Liver (tissue), 9 donors: ENCODE measurements around the gene TCF7L2. TPM values are rescaled to one million over a fixed set of nuclear protein-coding genes. Genes with fewer than 3 reads are reported as not detected.

Source experiments
- DNase-seq: peaks from one replicate; pipeline ENCODE4 v3.0.0-alpha.2; 2017; ENCODE audit warnings: low spot score
- H3K27ac ChIP-seq, 2 donors: one replicate each; pipeline ENCODE4 v1.7.0; 2013; ENCODE audit warnings: inconsistent platforms in 2 of 2, low read length in 2 of 2, control low read depth in 1 of 2, low read depth in 1 of 2, mild to moderate bottlenecking in 1 of 2
- H3K27me3 ChIP-seq, 4 donors: one replicate each; pipeline versions ENCODE4 v1.6.1 to v1.7.0; 2013; ENCODE audit warnings: low read length in 3 of 4, inconsistent platforms in 1 of 4, mild to moderate bottlenecking in 1 of 4, moderate library complexity in 1 of 4; ENCODE audit not compliant: control insufficient read depth in 4 of 4, insufficient read depth in 4 of 4
- H3K36me3 ChIP-seq, 4 donors: one replicate each; pipeline versions ENCODE4 v1.6.1 to v1.7.0; 2013; ENCODE audit warnings: low read length in 3 of 4, mild to moderate bottlenecking in 3 of 4, low read depth in 1 of 4, moderate library complexity in 1 of 4; ENCODE audit not compliant: control insufficient read depth in 4 of 4, insufficient read depth in 3 of 4
- H3K4me1 ChIP-seq, 4 donors: one replicate each; pipeline versions ENCODE4 v1.6.1 to v1.7.0; 2013; ENCODE audit warnings: low read length in 3 of 4, mild to moderate bottlenecking in 3 of 4, moderate library complexity in 1 of 4; ENCODE audit not compliant: control insufficient read depth in 4 of 4, insufficient read depth in 4 of 4
- H3K4me3 ChIP-seq, 3 donors: one replicate each; pipeline versions ENCODE4 v1.6.1 to v1.7.0; 2013; ENCODE audit warnings: low read length in 3 of 3, control low read depth in 1 of 3, low read depth in 1 of 3, mild to moderate bottlenecking in 1 of 3
- H3K9ac ChIP-seq, 2 donors: one replicate each; pipeline ENCODE4 v1.7.0; 2013; ENCODE audit warnings: low read length in 2 of 2, mild to moderate bottlenecking in 2 of 2, moderate library complexity in 2 of 2, control low read depth in 1 of 2, low read depth in 1 of 2
- H3K9me3 ChIP-seq, 4 donors: one replicate each; pipeline versions ENCODE4 v1.6.1 to v1.7.0; 2013; ENCODE audit warnings: low read length in 3 of 4; ENCODE audit not compliant: control insufficient read depth in 4 of 4
- EGR1 ChIP-seq, 2 donors: IDR thresholded peaks; 2 replicates each; pipeline ENCODE4 v1.6.1; 2016 to 2018; ENCODE audit warnings: antibody characterized with exemption in 2 of 2, low read depth in 2 of 2
- FOXA1 ChIP-seq: IDR thresholded peaks from 2 replicates; pipeline ENCODE4 v1.6.1; 2016; ENCODE audit warnings: antibody characterized with exemption
- GABPA ChIP-seq, 2 donors: IDR thresholded peaks in 1 of 2; conservative IDR thresholded peaks in 1 of 2; 2 replicates each; pipeline ENCODE4 v1.6.1; 2016; ENCODE audit warnings: antibody characterized with exemption in 2 of 2, mild to moderate bottlenecking in 1 of 2, moderate library complexity in 1 of 2
- HNF4A ChIP-seq, 2 donors: conservative IDR thresholded peaks; 2 replicates each; pipeline ENCODE4 v1.6.1; 2016; ENCODE audit warnings: antibody characterized with exemption in 2 of 2, mild to moderate bottlenecking in 2 of 2
- HNF4G ChIP-seq: IDR thresholded peaks from 2 replicates; pipeline ENCODE4 v1.6.1; 2016; ENCODE audit warnings: antibody characterized with exemption
- JUND ChIP-seq, 2 donors: IDR thresholded peaks; 2 replicates each; pipeline ENCODE4 v1.6.1; 2016; ENCODE audit warnings: antibody characterized with exemption in 2 of 2
- NR2F2 ChIP-seq: IDR thresholded peaks from 2 replicates; pipeline ENCODE4 v1.6.1; 2016; ENCODE audit warnings: antibody characterized with exemption
- RAD21 ChIP-seq, 2 donors: IDR thresholded peaks; 2 replicates each; pipeline ENCODE4 v1.6.1; 2016; ENCODE audit warnings: antibody characterized with exemption in 2 of 2, mild to moderate bottlenecking in 2 of 2
- RXRA ChIP-seq, 2 donors: IDR thresholded peaks; 2 replicates each; pipeline ENCODE4 v1.6.1; 2017 to 2018; ENCODE audit warnings: antibody characterized with exemption in 2 of 2, mild to moderate bottlenecking in 1 of 2
- TAF1 ChIP-seq: conservative IDR thresholded peaks from 2 replicates; pipeline ENCODE4 v1.6.1; 2016; ENCODE audit warnings: antibody characterized with exemption, mild to moderate bottlenecking
- YY1 ChIP-seq: IDR thresholded peaks from 2 replicates; pipeline ENCODE4 v1.6.1; 2016; ENCODE audit warnings: antibody characterized with exemption, mild to moderate bottlenecking
- WGBS: extraction: QIAGEN DNeasy Blood & Tissue Kit; methylation state at CpG from one replicate; pipeline ENCODE4 v1.1.7; 2013; 5-methylcytosine and 5-hydroxymethylcytosine counted together
- polyA plus RNA-seq, 2 donors: library from polyadenylated mRNA; stranded (reverse) in 1 of 2; unstranded in 1 of 2; fragments of 200-250 nt in 1 of 2; fragments of >200 nt in 1 of 2; fragmentation: Nextera tagmentation in 1 of 2; extraction: Ambion mirVana in 1 of 2; gene quantifications; one replicate each; pipeline versions ENCODE4 v1.2.1 to v1.2.3, GENCODE V29; 2013 to 2015
- total RNA-seq, 2 donors: library from RNA; depleted of rRNA; stranded (reverse); fragments of >200 nt; gene quantifications; one replicate each; pipeline ENCODE4 v1.2.3, GENCODE V29; 2014
- TF ChIP-seq, protein P1 (sequence below): IDR thresholded peaks from 2 replicates; pipeline ENCODE4 v1.6.1; 2016; ENCODE audit warnings: antibody characterized with exemption, mild to moderate bottlenecking
- TF ChIP-seq, protein P2 (sequence below): IDR thresholded peaks from 2 replicates; pipeline ENCODE4 v1.6.1; 2016; ENCODE audit warnings: antibody characterized with exemption
- TF ChIP-seq, protein P3 (sequence below): IDR thresholded peaks from 2 replicates; pipeline ENCODE4 v1.6.1; 2016; ENCODE audit warnings: antibody characterized with exemption
- TF ChIP-seq, protein P4 (sequence below): IDR thresholded peaks from 2 replicates; pipeline ENCODE4 v1.6.1; 2016; ENCODE audit warnings: antibody characterized with exemption
- TF ChIP-seq, protein P5 (sequence below): fragments of 150-350 bp; IDR thresholded peaks from 2 replicates; pipeline ENCODE4 v1.5.1; 2017; ENCODE audit warnings: improper control_type of control experiment, low read depth, low read length; ENCODE audit not compliant: missing input control
- donor health status: healthy.
- donor health status: healthy.
- donor health status: healthy.
- donor health status: healthy.
- donor health status: healthy.

Gene TCF7L2
- total and polyA plus RNA-seq, 4 donors: 4.9 to 18.0 (median 8.3) TPM

DNA sequence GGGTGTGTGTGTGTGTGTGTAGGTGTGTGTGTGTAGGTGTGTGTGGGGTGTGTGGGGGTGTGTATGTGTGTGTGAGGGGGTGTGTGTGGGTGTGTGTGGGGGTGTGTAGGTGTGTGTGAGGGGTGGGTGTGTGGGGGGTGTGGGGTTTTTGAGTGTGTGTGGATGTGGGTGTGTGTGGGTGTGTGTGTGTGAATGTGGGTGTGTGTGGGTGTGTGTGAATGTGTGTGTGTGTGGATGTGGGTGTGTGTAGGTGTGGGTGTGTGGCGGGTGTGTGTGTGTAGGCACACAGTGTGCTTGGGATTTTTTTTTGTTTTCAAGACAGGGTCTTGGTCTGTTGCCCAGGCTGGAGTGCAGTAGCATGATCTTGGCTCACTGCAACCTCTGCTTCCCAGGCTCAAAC is 36.8 kb upstream of the TCF7L2 start:
- DNase-seq: no peak
- no peak overlapping the region for H3K4me3 ChIP-seq
- H3K27ac ChIP-seq: no peak overlapping the region
- H3K9ac ChIP-seq: no peak overlapping the region
- H3K9me3 ChIP-seq: no peaks in the 10 kb centered on the region
- no peaks in the 10 kb centered on the region for H3K36me3 ChIP-seq
- peaks cover 5 to 14% (median 9%) of the 10 kb centered on the region in 4 donors for H3K4me1 ChIP-seq
- no peak for TF ChIP-seq EGR1 (IDR thresholded peaks at IDR 0.05; ENCODE audit: low read depth in 2 of 2)
- TF ChIP-seq, protein P1, sequence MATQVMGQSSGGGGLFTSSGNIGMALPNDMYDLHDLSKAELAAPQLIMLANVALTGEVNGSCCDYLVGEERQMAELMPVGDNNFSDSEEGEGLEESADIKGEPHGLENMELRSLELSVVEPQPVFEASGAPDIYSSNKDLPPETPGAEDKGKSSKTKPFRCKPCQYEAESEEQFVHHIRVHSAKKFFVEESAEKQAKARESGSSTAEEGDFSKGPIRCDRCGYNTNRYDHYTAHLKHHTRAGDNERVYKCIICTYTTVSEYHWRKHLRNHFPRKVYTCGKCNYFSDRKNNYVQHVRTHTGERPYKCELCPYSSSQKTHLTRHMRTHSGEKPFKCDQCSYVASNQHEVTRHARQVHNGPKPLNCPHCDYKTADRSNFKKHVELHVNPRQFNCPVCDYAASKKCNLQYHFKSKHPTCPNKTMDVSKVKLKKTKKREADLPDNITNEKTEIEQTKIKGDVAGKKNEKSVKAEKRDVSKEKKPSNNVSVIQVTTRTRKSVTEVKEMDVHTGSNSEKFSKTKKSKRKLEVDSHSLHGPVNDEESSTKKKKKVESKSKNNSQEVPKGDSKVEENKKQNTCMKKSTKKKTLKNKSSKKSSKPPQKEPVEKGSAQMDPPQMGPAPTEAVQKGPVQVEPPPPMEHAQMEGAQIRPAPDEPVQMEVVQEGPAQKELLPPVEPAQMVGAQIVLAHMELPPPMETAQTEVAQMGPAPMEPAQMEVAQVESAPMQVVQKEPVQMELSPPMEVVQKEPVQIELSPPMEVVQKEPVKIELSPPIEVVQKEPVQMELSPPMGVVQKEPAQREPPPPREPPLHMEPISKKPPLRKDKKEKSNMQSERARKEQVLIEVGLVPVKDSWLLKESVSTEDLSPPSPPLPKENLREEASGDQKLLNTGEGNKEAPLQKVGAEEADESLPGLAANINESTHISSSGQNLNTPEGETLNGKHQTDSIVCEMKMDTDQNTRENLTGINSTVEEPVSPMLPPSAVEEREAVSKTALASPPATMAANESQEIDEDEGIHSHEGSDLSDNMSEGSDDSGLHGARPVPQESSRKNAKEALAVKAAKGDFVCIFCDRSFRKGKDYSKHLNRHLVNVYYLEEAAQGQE: no peak
- TF ChIP-seq, protein P2, sequence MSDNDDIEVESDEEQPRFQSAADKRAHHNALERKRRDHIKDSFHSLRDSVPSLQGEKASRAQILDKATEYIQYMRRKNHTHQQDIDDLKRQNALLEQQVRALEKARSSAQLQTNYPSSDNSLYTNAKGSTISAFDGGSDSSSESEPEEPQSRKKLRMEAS: no peak
- TF ChIP-seq FOXA1: no peak
- no peak for TF ChIP-seq GABPA (IDR thresholded peaks at IDR 0.05 in 1 of 2, conservative IDR thresholded peaks at IDR 0.05 in 1 of 2)
- no peak for TF ChIP-seq TAF1
- TF ChIP-seq, protein P3, sequence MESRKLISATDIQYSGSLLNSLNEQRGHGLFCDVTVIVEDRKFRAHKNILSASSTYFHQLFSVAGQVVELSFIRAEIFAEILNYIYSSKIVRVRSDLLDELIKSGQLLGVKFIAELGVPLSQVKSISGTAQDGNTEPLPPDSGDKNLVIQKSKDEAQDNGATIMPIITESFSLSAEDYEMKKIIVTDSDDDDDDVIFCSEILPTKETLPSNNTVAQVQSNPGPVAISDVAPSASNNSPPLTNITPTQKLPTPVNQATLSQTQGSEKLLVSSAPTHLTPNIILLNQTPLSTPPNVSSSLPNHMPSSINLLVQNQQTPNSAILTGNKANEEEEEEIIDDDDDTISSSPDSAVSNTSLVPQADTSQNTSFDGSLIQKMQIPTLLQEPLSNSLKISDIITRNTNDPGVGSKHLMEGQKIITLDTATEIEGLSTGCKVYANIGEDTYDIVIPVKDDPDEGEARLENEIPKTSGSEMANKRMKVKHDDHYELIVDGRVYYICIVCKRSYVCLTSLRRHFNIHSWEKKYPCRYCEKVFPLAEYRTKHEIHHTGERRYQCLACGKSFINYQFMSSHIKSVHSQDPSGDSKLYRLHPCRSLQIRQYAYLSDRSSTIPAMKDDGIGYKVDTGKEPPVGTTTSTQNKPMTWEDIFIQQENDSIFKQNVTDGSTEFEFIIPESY: no peak
- TF ChIP-seq RAD21 (IDR thresholded peaks at IDR 0.05): no peak
- no peak for TF ChIP-seq HNF4G
- TF ChIP-seq, protein P4, sequence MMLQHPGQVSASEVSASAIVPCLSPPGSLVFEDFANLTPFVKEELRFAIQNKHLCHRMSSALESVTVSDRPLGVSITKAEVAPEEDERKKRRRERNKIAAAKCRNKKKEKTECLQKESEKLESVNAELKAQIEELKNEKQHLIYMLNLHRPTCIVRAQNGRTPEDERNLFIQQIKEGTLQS: no peak
- TF ChIP-seq YY1: no peak
- TF ChIP-seq NR2F2: no peak
- no peak for TF ChIP-seq RXRA (IDR thresholded peaks at IDR 0.05)
- TF ChIP-seq HNF4A (conservative IDR thresholded peaks at IDR 0.05): no peak
- no peak for TF ChIP-seq JUND (IDR thresholded peaks at IDR 0.05)
- TF ChIP-seq, protein P5, sequence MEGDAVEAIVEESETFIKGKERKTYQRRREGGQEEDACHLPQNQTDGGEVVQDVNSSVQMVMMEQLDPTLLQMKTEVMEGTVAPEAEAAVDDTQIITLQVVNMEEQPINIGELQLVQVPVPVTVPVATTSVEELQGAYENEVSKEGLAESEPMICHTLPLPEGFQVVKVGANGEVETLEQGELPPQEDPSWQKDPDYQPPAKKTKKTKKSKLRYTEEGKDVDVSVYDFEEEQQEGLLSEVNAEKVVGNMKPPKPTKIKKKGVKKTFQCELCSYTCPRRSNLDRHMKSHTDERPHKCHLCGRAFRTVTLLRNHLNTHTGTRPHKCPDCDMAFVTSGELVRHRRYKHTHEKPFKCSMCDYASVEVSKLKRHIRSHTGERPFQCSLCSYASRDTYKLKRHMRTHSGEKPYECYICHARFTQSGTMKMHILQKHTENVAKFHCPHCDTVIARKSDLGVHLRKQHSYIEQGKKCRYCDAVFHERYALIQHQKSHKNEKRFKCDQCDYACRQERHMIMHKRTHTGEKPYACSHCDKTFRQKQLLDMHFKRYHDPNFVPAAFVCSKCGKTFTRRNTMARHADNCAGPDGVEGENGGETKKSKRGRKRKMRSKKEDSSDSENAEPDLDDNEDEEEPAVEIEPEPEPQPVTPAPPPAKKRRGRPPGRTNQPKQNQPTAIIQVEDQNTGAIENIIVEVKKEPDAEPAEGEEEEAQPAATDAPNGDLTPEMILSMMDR: no peak
- 90% methylated on average over 1 of the region's 1 CpG for WGBS
- H3K27me3 ChIP-seq: no peaks in the 10 kb centered on the region
